Neural progenitor cell (in vitro differentiated cells): ENCODE measurements around the gene IL36A.

Experiments used
- EZH2 ChIP-seq: fragments of 200-600 bp; sonication (generic); IDR thresholded peaks from 2 replicates; pipeline ENCODE4 v1.6.1; 2017; ENCODE audit warnings: antibody characterized with exemption, mild to moderate bottlenecking, moderate library complexity
- EZH2phosphoT487 ChIP-seq: fragments of 200-600 bp; sonication (generic); IDR thresholded peaks from 2 replicates; pipeline ENCODE4 v1.6.1; 2017; ENCODE audit warnings: antibody characterized with exemption

GRCh38 chr2:112979731-112980130, 25.5 kb upstream of the IL36A start:
- no peak for TF ChIP-seq EZH2phosphoT487
- TF ChIP-seq EZH2 = no peak
